ENCODE measurements around the gene LECT2.

LECT2 gene

GRCh38 chr5:135985951-135986350, 31.2 kb upstream of the LECT2 start:
- TF ChIP-seq, protein P1, sequence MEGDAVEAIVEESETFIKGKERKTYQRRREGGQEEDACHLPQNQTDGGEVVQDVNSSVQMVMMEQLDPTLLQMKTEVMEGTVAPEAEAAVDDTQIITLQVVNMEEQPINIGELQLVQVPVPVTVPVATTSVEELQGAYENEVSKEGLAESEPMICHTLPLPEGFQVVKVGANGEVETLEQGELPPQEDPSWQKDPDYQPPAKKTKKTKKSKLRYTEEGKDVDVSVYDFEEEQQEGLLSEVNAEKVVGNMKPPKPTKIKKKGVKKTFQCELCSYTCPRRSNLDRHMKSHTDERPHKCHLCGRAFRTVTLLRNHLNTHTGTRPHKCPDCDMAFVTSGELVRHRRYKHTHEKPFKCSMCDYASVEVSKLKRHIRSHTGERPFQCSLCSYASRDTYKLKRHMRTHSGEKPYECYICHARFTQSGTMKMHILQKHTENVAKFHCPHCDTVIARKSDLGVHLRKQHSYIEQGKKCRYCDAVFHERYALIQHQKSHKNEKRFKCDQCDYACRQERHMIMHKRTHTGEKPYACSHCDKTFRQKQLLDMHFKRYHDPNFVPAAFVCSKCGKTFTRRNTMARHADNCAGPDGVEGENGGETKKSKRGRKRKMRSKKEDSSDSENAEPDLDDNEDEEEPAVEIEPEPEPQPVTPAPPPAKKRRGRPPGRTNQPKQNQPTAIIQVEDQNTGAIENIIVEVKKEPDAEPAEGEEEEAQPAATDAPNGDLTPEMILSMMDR (IDR thresholded peaks at IDR 0.05; ENCODE audit: low read depth, low read length, missing control alignments): no peak
- DNase-seq (ENCODE audit: extremely low read depth, low read depth): no peak
- no peak overlapping the region for H3K4me3 ChIP-seq (replicated peaks; ENCODE audit: low read depth, low read length)

GRCh38 chr5:135980620-135981019, 25.8 kb upstream of the LECT2 start:
- TF ChIP-seq, protein P1 (IDR thresholded peaks at IDR 0.05; ENCODE audit: low read depth, low read length, missing control alignments): no peak

DNA sequence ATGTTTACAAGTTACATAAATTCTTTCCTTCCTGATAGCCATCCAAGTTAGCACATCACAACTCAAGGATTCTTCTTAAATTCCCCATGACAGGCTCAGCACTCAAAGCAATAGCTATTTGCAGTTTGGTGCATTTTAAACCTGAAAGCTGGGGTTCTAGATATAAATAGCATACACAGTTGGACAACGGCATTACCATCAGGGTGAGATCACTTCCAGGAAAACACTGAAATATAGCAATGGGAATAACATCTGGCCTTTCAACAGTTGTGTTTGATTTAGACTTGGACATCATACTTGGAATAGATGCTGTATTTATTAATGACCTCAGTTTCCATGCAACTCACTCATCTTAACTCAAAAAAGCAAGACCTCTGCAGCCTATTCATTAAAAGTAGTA, 24.7 kb upstream of the LECT2 start:
- peak; percentile 71 for DNase-seq (ENCODE audit: extremely low read depth, low read depth)
- no peak overlapping the region for H3K4me3 ChIP-seq (replicated peaks; ENCODE audit: low read depth, low read length)
- TF ChIP-seq, protein P1 (IDR thresholded peaks at IDR 0.05; ENCODE audit: low read depth, low read length, missing control alignments): no peak

More at GRCh38 chr5:135980620-135981019, 25.8 kb upstream of the LECT2 start:
- H3K4me3 ChIP-seq (replicated peaks; ENCODE audit: low read depth, low read length): no peak overlapping the region
- no peak for DNase-seq (ENCODE audit: extremely low read depth, low read depth)

DNA sequence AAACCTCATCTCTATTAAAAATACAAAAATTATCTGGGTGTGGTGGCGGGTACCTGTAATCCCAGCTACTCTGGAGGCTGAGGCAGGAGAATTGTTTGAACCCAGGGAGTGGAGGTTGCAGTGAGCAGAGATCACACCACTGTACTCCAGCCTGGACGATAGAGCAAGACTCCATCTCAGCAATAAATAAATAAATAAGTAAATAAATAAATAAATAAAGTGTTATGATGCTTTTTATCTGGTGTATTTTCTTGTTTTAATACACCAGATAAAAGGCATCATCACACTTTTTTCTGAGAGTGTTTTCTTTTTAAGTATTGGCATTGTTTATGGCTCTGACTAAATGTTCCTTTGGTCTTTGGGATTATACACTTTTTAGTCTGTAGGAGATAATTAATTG, 24.2 kb upstream of the LECT2 start:
- DNase-seq (ENCODE audit: extremely low read depth, low read depth): no peak
- no peak overlapping the region for H3K4me3 ChIP-seq (replicated peaks; ENCODE audit: low read depth, low read length)
- TF ChIP-seq, protein P1 (IDR thresholded peaks at IDR 0.05; ENCODE audit: low read depth, low read length, missing control alignments): no peak

GRCh38 chr5:135978212-135978631, 23.4 kb upstream of the LECT2 start:
- TF ChIP-seq, protein P1 (IDR thresholded peaks at IDR 0.05; ENCODE audit: low read depth, low read length, missing control alignments): no peak
- DNase-seq (ENCODE audit: extremely low read depth, low read depth): no peak
- H3K4me3 ChIP-seq (replicated peaks; ENCODE audit: low read depth, low read length): no peak overlapping the region

DNA sequence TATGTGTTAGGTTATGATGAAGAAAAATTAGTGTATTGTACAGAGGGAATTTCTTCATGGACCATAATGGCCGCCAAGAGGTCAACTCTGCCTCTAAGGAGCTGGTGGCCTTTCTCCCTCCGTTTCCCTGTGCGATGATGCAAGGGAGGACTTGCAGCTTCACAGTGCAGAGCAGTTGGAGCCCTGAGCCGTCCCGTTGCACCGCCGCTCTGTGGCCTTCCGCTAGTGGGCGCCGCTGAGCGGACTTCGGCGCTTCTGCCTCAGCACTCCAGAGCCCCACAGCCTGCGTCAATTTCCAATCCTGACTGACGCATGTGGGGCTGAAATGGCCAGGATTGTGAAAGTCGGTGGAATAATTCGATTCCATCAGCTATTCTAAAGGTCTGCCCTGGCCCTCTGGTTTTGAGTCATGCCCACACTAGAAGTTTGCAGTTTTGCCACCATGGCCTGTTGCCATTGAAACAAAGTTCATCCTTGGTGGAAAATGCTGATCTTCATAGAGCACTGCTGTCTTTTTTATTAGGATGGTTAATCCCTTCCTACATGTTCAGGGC, 22.7 kb upstream of the LECT2 start:
- TF ChIP-seq, protein P1 (IDR thresholded peaks at IDR 0.05; ENCODE audit: low read depth, low read length, missing control alignments): peak; percentile 45
- DNase-seq (ENCODE audit: extremely low read depth, low read depth): no peak
- no peak overlapping the region for H3K4me3 ChIP-seq (replicated peaks; ENCODE audit: low read depth, low read length)

- TF ChIP-seq, protein P1 (IDR thresholded peaks at IDR 0.05; ENCODE audit: low read depth, low read length, missing control alignments): no peak
- no peak for DNase-seq (ENCODE audit: extremely low read depth, low read depth)
- H3K4me3 ChIP-seq (replicated peaks; ENCODE audit: low read depth, low read length): no peak overlapping the region
Observed at GRCh38 chr5:135976216-135976615, 21.4 kb upstream of the LECT2 start.

Data from HFF-Myc (cell line).